ENCODE data around the gene MXD4. TPM values are rescaled to one million over a fixed set of nuclear protein-coding genes. Genes with fewer than 3 reads are reported as not detected.

Gene MXD4
- total RNA-seq, 1 donor, result 44.9 TPM

DNA sequence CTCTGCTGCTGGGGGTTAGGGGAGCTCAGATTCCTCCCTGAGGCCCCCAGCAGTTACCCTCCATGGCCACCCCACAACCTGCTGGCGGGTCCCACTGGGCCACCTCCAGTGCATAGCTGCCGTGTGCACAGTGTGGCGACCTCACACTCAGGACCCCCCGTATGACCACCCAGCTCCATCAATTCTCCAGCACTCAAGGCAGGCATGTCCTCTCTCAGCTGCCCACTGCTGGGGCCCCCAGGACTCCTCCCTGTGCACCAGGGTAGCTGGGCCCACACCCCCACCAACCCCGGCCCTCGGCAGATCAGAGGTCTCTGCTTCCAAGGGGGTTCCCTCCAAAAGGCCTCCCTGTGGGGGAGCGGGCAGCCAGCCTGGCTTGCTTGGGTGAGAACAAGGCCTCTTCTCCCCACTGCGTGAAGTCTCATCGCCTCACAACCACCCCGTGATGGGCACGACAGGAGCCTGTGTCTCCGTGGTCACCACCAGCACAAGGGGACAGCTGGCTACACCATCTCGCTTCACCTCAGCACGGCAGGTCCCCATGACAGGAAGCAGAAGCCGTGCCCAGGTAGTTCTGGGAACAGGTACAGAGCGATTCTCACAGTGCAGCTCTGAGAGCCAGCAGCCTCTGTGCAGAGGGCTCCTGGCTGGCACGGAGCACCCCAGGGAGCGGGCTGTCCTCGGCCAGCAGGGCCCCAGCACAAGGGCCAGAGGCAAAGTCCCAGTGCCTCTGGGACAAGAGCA lies 15.4 kb downstream of the MXD4 start:
- no peak overlapping the region for H3K4me3 ChIP-seq (ENCODE audit: low read depth, low read length)
- TF ChIP-seq, protein P1, sequence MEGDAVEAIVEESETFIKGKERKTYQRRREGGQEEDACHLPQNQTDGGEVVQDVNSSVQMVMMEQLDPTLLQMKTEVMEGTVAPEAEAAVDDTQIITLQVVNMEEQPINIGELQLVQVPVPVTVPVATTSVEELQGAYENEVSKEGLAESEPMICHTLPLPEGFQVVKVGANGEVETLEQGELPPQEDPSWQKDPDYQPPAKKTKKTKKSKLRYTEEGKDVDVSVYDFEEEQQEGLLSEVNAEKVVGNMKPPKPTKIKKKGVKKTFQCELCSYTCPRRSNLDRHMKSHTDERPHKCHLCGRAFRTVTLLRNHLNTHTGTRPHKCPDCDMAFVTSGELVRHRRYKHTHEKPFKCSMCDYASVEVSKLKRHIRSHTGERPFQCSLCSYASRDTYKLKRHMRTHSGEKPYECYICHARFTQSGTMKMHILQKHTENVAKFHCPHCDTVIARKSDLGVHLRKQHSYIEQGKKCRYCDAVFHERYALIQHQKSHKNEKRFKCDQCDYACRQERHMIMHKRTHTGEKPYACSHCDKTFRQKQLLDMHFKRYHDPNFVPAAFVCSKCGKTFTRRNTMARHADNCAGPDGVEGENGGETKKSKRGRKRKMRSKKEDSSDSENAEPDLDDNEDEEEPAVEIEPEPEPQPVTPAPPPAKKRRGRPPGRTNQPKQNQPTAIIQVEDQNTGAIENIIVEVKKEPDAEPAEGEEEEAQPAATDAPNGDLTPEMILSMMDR (IDR thresholded peaks at IDR 0.05; ENCODE audit: insufficient read depth, low read depth, low read length), result no peak
- DNase-seq (ENCODE audit: low read depth), result no peak

DNA sequence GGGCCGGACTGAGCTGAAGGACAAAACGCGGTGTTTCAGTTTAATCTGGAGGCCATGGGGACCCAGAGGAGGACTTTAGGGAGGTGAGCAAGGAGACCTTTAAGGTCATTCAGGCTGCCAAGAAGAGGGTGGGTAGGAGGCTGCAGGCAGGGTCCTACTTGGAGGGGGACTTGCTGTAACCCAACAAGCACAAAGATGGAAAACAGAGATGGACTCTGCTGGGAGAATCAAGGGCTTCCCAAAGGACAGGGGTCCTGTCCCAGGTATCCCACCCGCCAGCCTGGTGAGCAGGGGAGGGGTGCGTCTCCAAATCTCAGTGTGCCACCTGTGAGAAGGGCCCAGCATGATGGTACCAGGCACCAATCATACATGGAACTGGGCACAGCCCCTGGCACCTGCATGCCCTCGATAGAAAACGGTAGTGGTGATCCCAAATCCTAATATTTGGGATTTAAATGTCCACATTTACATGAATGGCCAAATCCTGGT lies 16.1 kb downstream of the MXD4 start:
- no peak overlapping the region for H3K4me3 ChIP-seq (ENCODE audit: low read depth, low read length)
- TF ChIP-seq, protein P1 (IDR thresholded peaks at IDR 0.05; ENCODE audit: insufficient read depth, low read depth, low read length), result no peak
- no peak for DNase-seq (ENCODE audit: low read depth)

DNA sequence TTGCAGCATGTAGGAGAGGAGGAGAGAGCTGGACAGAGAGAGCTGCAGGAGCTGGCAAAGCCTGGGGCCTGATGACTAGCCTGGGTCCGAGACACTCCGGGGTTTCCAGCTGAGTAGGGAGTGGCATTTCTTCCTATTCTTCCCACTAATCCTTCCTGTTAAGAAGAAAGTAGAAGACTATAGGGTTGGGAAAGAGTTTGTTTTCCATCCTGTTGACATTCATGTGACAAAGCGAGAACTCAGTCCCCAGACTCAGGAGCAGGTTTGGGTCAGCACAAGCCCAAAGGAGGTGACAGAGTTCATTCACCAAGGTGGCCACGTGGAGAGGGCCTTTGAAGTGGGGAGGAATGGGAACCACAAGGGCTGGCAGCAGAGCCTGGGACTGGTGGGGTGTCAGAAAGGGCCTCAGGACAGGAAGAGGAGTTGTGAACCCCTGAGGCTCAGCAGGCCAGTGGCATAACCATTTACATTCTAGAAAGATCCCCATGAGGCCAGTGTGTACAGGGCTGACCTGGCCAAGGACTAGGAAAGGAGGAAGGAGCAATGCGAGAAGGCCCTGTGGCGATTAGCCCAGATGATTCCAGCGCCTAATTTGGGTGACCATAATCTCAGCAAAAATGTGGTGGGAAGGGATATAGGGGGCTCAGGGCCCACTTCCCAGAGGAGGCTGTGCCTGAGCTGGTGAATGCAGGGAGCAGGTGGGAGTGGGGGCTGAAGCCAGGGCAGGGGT lies 16.7 kb downstream of the MXD4 start:
- DNase-seq (ENCODE audit: low read depth), result no peak
- TF ChIP-seq, protein P1 (IDR thresholded peaks at IDR 0.05; ENCODE audit: insufficient read depth, low read depth, low read length), result no peak
- no peak overlapping the region for H3K4me3 ChIP-seq (ENCODE audit: low read depth, low read length)

DNA sequence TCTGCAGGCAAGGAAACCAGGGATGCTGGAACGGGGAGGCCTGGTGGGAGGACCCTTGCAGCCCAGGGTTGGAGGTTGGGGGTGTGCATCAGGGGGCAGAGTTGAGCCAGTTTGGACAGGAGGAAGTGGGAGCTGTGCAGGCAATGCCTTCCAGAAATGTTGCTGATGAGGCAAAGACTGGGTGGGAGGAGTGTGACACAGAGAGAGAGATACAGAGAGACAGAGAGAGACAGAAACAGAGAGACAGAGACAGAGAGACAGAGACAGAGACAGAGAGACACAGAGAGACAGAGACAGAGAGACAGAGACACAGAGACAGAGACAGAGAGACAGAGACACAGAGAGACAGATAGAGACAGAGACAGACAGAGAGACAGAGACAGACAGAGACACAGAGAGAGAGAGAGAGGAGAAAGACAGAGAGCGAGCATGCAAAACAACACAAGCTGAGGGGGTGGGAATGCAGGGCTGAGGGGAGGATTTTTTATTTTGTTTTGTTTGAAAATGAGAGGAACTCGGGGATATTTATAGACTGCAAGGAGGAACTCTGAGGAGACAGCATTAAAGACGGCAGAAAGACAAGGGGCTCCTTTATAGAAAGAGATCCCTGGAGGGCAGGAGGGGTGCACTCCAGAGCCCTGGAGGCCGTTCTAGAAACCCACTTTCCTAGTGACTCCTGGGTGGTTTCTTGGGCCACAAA lies 18.1 kb downstream of the MXD4 start:
- DNase-seq (ENCODE audit: low read depth), result peak; percentile 50
- H3K4me3 ChIP-seq (ENCODE audit: low read depth, low read length), result no peak overlapping the region
- TF ChIP-seq, protein P1 (IDR thresholded peaks at IDR 0.05; ENCODE audit: insufficient read depth, low read depth, low read length), result peak; percentile 23

DNA sequence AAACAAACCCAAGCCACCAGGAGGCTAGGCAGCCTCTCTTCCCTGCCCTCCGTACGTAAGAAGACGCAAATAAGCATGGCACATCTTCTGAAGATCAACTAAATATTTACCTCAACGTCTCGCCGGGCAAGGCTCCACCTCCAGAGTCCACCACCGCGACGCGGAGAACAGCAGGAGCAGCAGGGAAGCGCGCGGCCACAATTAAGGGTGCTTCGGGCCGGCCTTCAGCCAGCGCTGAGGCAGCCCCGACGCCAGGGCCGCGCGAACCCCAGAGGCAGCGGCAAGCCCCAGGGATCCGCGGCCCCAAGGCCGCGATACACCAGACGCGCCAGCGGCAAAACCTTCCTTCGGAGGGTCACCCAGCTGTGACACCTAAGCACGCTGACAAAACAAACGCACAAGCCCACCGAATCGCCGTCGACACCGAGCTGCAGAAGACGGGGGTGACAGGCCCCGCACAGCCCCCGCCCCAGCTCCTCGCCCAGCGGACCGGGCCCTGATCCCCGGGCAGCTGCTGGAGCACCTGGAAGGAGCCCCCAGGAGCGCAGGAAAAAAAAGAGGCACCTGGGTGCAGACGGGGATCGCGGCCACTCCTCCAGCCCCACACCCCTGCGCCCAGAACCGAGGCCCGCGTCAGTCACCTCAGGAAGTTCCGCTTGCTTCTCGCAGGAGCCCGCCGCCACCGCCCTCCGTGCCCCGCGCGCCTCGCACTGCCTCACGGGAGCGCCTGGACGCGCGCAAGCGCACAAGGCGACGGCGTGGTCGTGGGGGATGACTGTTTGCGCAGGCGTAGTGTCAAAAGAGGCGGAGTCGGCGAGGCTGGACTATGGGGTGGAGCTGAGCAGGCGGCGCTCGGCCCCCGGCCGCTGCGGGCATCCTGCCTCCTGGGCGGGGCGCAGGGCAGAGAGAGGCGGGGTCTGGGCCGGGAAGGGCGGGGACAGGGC lies 20.2 kb downstream of the MXD4 start, which contains the start of the genes HAUS3 and POLN:
Gene HAUS3, minus strand, starts transcription at position 712 of the 944 bp plus-strand sequence. CDS start 1,175 bp downstream, outside the sequence.
Gene POLN, minus strand, starts transcription at position 712 of the 944 bp plus-strand sequence. CDS start 12,890 bp downstream, outside the sequence.
- TF ChIP-seq, protein P1 (IDR thresholded peaks at IDR 0.05; ENCODE audit: insufficient read depth, low read depth, low read length), result no peak
- peak within 1 kb of the TSS; percentile 96 for H3K4me3 ChIP-seq (ENCODE audit: low read depth, low read length)
- DNase-seq (ENCODE audit: low read depth), result peak; percentile 98

Data from fibroblast of villous mesenchyme (primary cell).